ENCODE data around the gene ASTN1. TPM values are rescaled to one million over a fixed set of nuclear protein-coding genes. Genes with fewer than 3 reads are reported as not detected.

The ASTN1 gene
- polyA plus RNA-seq, 1 of the 3 experiments (the other 2 are of a cell fraction) = 0.13 TPM

GRCh38 chr1:177170756-177171535, 6.4 kb upstream of the ASTN1 start, which contains the start of gene BRINP2:
Gene BRINP2 (plus strand): TSS chr1:177170958. CDS start chr1:177229877, 58,919 bp downstream.
- Histone ChIP-seq H3K4me1 (ENCODE audit: control insufficient read depth in 1 of 2, insufficient read depth in 2 of 2, low read depth in 1 of 2, low read length in 1 of 2) (peaks cover 0 to 14% of the 10 kb centered on the region in 2 experiments; a peak in 2 of 4 replicates), H3K9me2 (no peaks in the 10 kb centered on the region), H3K4me2 (peak within 1 kb of the TSS; percentile 80), H3K9ac (no peak within 1 kb of the TSS), H3K4me3 (ENCODE audit: low read depth in 2 of 2, low read length in 1 of 2) (peak within 1 kb of the TSS; percentile 57 to 69), H3K36me3 (replicated peaks in 1 of 2; ENCODE audit: control insufficient read depth in 1 of 2, insufficient read depth in 2 of 2, low read length in 1 of 2) (no peaks in the 10 kb centered on the region), H2AFZ (ENCODE audit: low read depth) (0 out of 2 replicates have a peak within 1 kb of the TSS, but pooled peaks have one; percentile 18), H3K79me2 (ENCODE audit: insufficient read depth) (no peaks in the 10 kb centered on the region), H3K27me3 (ENCODE audit: insufficient read depth) (peaks cover 18% of the 10 kb centered on the region), H4K20me1 (ENCODE audit: insufficient read depth) (no peaks in the 10 kb centered on the region), H3K27ac (ENCODE audit: low read depth in 2 of 2, low read length in 1 of 2) (peak within 1 kb of the TSS in 1 of 2 experiments; percentile 78; a peak in 2 of 4 replicates), H3K9me3 (no peaks in the 10 kb centered on the region), H3F3A (replicated peaks; ENCODE audit: insufficient read depth) (no peaks in the 10 kb centered on the region)
- DNase-seq = peak; percentile 91
- POLR2A ChIA-PET = no interaction called here
- TF ChIP-seq CHD2 (IDR thresholded peaks at IDR 0.05; ENCODE audit: low read length, partially characterized antibody) (peak; percentile 10), RFX5 (IDR thresholded peaks at IDR 0.05; ENCODE audit: low read length) (0 out of 2 replicates have a peak, but pooled peaks have one; percentile 49), IRF3 (IDR thresholded peaks at IDR 0.05; ENCODE audit: low read depth, low read length) (peak; percentile 59), RCOR1 (IDR thresholded peaks at IDR 0.05; ENCODE audit: low read length) (no peak)
- WGBS (ENCODE audit: low lambda C conversion rate) = 7% methylated on average over 30 of the region's 49 CpGs
- CTCF ChIA-PET = interaction anchor here (0.6 to 4.6 kb wide), 4 partner anchors 11 to 273 kb away, joined by 3 to 47 read pairs (median 11); no protein-coding TSS in a partner anchor

GRCh38 chr1:177165069-177165439, 542 bp upstream of the ASTN1 start:
- CTCF ChIA-PET = interaction anchor here (0.8 to 4.4 kb wide), 9 partner anchors 13 to 783 kb away, joined by 3 to 33 read pairs (median 4); no protein-coding TSS in a partner anchor

More at GRCh38 chr1:177165069-177165439, 542 bp upstream of the ASTN1 start:
- H3K4me1 ChIP-seq (ENCODE audit: control insufficient read depth in 1 of 2, insufficient read depth in 2 of 2, low read depth in 1 of 2, low read length in 1 of 2) = peaks cover 0 to 11% of the 10 kb centered on the region in 2 experiments; a peak in 2 of 4 replicates
- no peaks in the 10 kb centered on the region for H3F3A ChIP-seq (replicated peaks; ENCODE audit: insufficient read depth)
- peak overlapping the region; percentile 76 for H3K4me2 ChIP-seq
- H2AFZ ChIP-seq (ENCODE audit: low read depth) = no peak overlapping the region
- no peak overlapping the region for H3K9ac ChIP-seq
- H3K9me3 ChIP-seq = no peaks in the 10 kb centered on the region
- H3K79me2 ChIP-seq (ENCODE audit: insufficient read depth) = no peaks in the 10 kb centered on the region
- peak; percentile 57 for DNase-seq
- H3K36me3 ChIP-seq (replicated peaks in 1 of 2; ENCODE audit: control insufficient read depth in 1 of 2, insufficient read depth in 2 of 2, low read length in 1 of 2) = no peaks in the 10 kb centered on the region
- WGBS (ENCODE audit: low lambda C conversion rate) = 4% methylated on average over 9 of the region's 9 CpGs
- peaks cover 11% of the 10 kb centered on the region; the same call in 1 of the 2 replicates for H3K27me3 ChIP-seq (ENCODE audit: insufficient read depth)
- H3K27ac ChIP-seq (ENCODE audit: low read depth in 2 of 2, low read length in 1 of 2) = peak overlapping the region in 1 of 2 experiments; percentile 90; a peak in 2 of 4 replicates
- TF ChIP-seq SMC3 (IDR thresholded peaks at IDR 0.05; ENCODE audit: low read depth, low read length) (no peak), RFX5 (IDR thresholded peaks at IDR 0.05; ENCODE audit: low read length) (no peak), YY1 (IDR thresholded peaks at IDR 0.05; ENCODE audit: low read depth) (no peak), CHD2 (IDR thresholded peaks at IDR 0.05; ENCODE audit: low read length, partially characterized antibody) (no peak), TEAD4 (IDR thresholded peaks at IDR 0.05; ENCODE audit: borderline replicate concordance, insufficient read depth) (no peak), TCF12 (IDR thresholded peaks at IDR 0.05) (no peak)
- H3K9me2 ChIP-seq = no peaks in the 10 kb centered on the region
- no peaks in the 10 kb centered on the region for H4K20me1 ChIP-seq (ENCODE audit: insufficient read depth)
- POLR2A ChIA-PET = interaction anchor here (1.7 kb wide), 1 partner anchor 17 kb away, joined by 4 read pairs; no protein-coding TSS in a partner anchor
- peak overlapping the region in 1 of 2 experiments; percentile 54; a peak in 2 of 4 replicates for H3K4me3 ChIP-seq (ENCODE audit: low read depth in 2 of 2, low read length in 1 of 2)
